GM19099 (cell line): ENCODE results near the gene RNF145.

Experiments used
- POLR2A ChIP-seq: IDR thresholded peaks from 3 replicates; pipeline ENCODE4 v1.6.1; 2011; ENCODE audit warnings: low read depth; ENCODE audit not compliant: insufficient read length; ENCODE audit errors: extremely low read depth

Gene RNF145

DNA sequence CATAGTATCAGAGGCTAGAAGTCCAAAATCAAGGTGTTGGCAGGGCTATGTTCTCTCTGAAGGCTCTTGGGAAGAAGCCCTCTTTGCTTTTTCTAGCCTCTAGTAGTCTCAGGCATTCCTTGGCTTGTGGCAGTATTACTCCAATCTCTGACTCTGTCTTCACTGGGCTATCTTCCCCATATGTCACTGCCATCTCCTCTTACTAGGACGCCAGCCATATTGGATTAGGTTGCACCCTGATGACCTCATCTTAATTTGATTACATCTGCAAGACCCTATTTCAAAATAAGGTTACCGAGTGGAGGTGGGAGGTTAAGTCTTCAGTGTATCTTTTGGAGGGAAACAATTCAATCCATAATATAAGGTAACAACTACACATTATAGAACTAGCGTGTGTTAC, 88.3 kb downstream of the RNF145 start:
- no peak for TF ChIP-seq POLR2A

DNA sequence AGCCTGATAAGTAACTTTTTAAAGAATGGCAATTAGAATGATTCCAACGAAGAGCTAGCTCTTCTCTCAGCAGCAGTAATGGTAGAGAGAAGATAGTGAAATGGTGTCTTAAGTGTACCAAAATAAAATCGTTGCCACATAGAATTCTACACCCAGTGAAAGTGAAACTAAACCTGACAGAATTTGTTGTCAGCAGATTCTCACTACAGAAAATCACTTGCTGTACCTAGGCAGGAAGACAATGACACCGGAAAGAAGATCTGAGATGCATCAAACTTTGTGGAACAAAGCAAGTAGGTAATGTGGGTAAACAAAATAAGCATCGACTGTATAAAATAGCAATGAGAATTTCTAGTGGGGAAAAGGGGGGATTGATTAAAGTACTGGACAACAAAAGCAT, 88.9 kb downstream of the RNF145 start:
- no peak for TF ChIP-seq POLR2A

DNA sequence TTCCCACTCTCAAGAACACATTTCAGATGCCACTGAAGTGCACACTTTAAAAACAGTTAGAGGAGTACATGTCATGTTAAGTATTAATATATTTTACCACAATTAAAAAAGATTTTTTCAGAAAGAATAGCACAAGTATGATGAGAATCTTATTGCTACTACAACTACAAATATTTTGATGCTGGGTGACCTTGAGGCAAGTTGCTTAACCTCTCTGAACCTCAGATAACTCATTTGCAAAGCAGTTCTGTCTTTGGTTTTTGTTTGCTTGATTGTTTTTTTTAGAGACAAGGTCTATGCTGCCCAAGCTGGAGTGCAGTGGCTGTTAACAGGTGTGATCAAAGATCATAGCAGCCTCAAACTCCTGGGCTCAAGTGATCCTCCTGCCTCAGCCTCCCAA, 95.9 kb downstream of the RNF145 start:
- TF ChIP-seq POLR2A: no peak

DNA sequence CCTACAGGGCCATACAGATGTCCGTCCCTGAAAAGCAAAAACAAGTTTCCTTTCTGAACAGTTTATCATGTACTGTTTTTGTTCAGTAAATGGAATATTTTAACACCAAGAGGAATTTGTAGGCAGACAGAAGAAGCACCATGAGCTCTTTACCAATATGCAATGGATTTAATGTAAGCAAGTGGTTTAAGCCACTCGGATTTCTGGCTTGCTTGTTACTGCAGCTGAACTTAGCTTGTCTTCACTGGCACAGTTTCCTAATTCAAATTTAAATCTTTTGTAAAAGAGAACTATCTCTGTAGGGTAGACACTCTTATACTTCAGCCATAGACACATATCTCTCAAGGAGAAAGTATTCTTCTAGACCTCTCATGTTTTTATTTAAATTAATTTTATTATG, 96.9 kb downstream of the RNF145 start:
- no peak for TF ChIP-seq POLR2A
